H1 (cell line): Measurements from ENCODE around the gene GNG11. TPM values are rescaled to one million over a fixed set of nuclear protein-coding genes. Genes with fewer than 3 reads are reported as not detected.
"Not testable (repeated sequence)": the region's sequence is repeated elsewhere in the genome, so short reads cannot be mapped to it uniquely, and the experiment has no call there.

Experiments used
- CTCF ChIA-PET: fragments of 300-600 bp; sonication (Branson Sonifier 250); formaldehyde crosslinking; loops from one replicate; lab custom pipeline; 2021; ENCODE audit not compliant: partially characterized antibody; lab: Charles Lee
- POLR2A ChIA-PET: fragments of 300-600 bp; sonication (Branson Sonifier 250); formaldehyde crosslinking; loops from one replicate; lab custom pipeline; 2021; ENCODE audit warnings: inconsistent platforms; ENCODE audit not compliant: partially characterized antibody; lab: Charles Lee
- DNase-seq, 2 experiments: peaks; one replicate each; pipeline versions ENCODE4 v3.0.0 to v3.0.0-alpha.2; 2010 to 2022; ENCODE audit warnings: low spot score in 2 of 2, low read depth in 1 of 2, mixed read lengths in 1 of 2
- FAIRE-seq: peaks from 2 replicates; lab custom pipeline; 2011; peaks lifted over from hg19 to GRCh38; lab: Jason Lieb, UNC
- H2AFZ ChIP-seq: 2 replicates; pipeline ENCODE4 v1.8.1; 2012; ENCODE audit warnings: low read length, inconsistent platforms
- H2AK5ac ChIP-seq: 2 replicates; pipeline ENCODE4 v1.6.1; 2013; ENCODE audit warnings: low read depth, low read length
- H2BK120ac ChIP-seq: replicated peaks from 2 replicates; pipeline ENCODE3; 2013; ENCODE audit warnings: low read depth, low read length, inconsistent platforms
- H2BK12ac ChIP-seq: 2 replicates; pipeline ENCODE4 v1.6.1; 2013; ENCODE audit warnings: low read depth, low read length
- H2BK15ac ChIP-seq: 2 replicates; pipeline ENCODE4 v1.6.1; 2013; ENCODE audit warnings: low read length
- H2BK20ac ChIP-seq: 2 replicates; pipeline ENCODE4 v1.6.1; 2013; ENCODE audit warnings: low read length
- H2BK5ac ChIP-seq: 2 replicates; pipeline ENCODE4 v1.6.1; 2013; ENCODE audit warnings: low read depth, low read length
- H3K14ac ChIP-seq: 2 replicates; pipeline ENCODE4 v1.6.1; 2013; ENCODE audit warnings: inconsistent platforms; ENCODE audit not compliant: insufficient read length
- H3K18ac ChIP-seq: 2 replicates; pipeline ENCODE4 v1.6.1; 2013; ENCODE audit warnings: low read length; ENCODE audit errors: extremely low read depth
- H3K23ac ChIP-seq: 2 replicates; pipeline ENCODE4 v1.6.1; 2013; ENCODE audit warnings: inconsistent platforms; ENCODE audit not compliant: insufficient read length
- H3K23me2 ChIP-seq: 2 replicates; pipeline ENCODE4 v1.6.1; 2013; ENCODE audit warnings: low read depth, low read length
- H3K27ac ChIP-seq: 2 replicates; pipeline ENCODE4 v1.6.1; 2011; ENCODE audit warnings: low read depth, low read length, inconsistent platforms
- H3K27me3 ChIP-seq, 4 experiments: replicated peaks in 1 of 4; 1 replicate in 1 of 4; 2 replicates in 3 of 4; pipeline versions ENCODE4 v1.6.1 to v1.8.1; 2011 to 2013; ENCODE audit warnings: low read length in 3 of 4, mild to moderate bottlenecking in 3 of 4, inconsistent platforms in 2 of 4, mixed read lengths in 2 of 4, moderate library complexity in 1 of 4; ENCODE audit not compliant: control insufficient read depth in 3 of 4, insufficient read depth in 3 of 4; ENCODE audit errors: extremely low read depth in 1 of 4
- H3K36me3 ChIP-seq, 4 experiments: 2 replicates each; pipeline versions ENCODE4 v1.6.1 to v1.8.1; 2011 to 2013; ENCODE audit warnings: mild to moderate bottlenecking in 4 of 4, low read length in 3 of 4, moderate library complexity in 2 of 4, control low read depth in 1 of 4, inconsistent platforms in 1 of 4; ENCODE audit not compliant: insufficient read depth in 4 of 4, control insufficient read depth in 2 of 4
- H3K4ac ChIP-seq: replicated peaks from 2 replicates; pipeline ENCODE3; 2013; ENCODE audit warnings: low read length, low read depth, mixed read lengths, inconsistent platforms; ENCODE audit not compliant: insufficient read length
- H3K4me1 ChIP-seq, 4 experiments: replicated peaks in 1 of 4; 1 replicate in 1 of 4; 2 replicates in 3 of 4; pipeline versions ENCODE4 v1.6.1 to v1.8.1; 2011 to 2013; ENCODE audit warnings: low read length in 3 of 4, inconsistent platforms in 2 of 4, mixed read lengths in 1 of 4; ENCODE audit not compliant: insufficient read depth in 4 of 4, control insufficient read depth in 3 of 4
- H3K4me2 ChIP-seq, 2 experiments: 2 replicates each; pipeline versions ENCODE4 v1.6.1 to v1.8.1; 2011 to 2013; ENCODE audit warnings: low read depth in 2 of 2, low read length in 2 of 2, control low read depth in 1 of 2, inconsistent platforms in 1 of 2, mild to moderate bottlenecking in 1 of 2; ENCODE audit not compliant: insufficient read depth in 1 of 2
- H3K4me3 ChIP-seq, 4 experiments: fragments of 200-600, 300-600 bp in 1 of 4; sonication (generic), shearing (Covaris generic), sonication (Bioruptor Twin) in 1 of 4; 2 replicates each; pipeline versions ENCODE4 v1.5.1 to v1.8.1; 2011 to 2016; ENCODE audit warnings: low read length in 4 of 4, low read depth in 3 of 4, control low read depth in 2 of 4, inconsistent platforms in 2 of 4, mild to moderate bottlenecking in 2 of 4, mixed read lengths in 1 of 4, moderate library complexity in 1 of 4; ENCODE audit not compliant: insufficient read depth in 2 of 4; ENCODE audit errors: extremely low read depth in 1 of 4
- H3K56ac ChIP-seq: replicated peaks from 2 replicates; pipeline ENCODE3; 2013; ENCODE audit warnings: low read depth, mild to moderate bottlenecking, mixed read lengths, low read length, inconsistent platforms; ENCODE audit not compliant: insufficient read length
- H3K79me1 ChIP-seq: 2 replicates; pipeline ENCODE4 v1.6.1; 2013; ENCODE audit warnings: low read depth, low read length, control low read depth
- H3K79me2 ChIP-seq, 2 experiments: 2 replicates each; pipeline versions ENCODE4 v1.6.1 to v1.8.1; 2012 to 2013; ENCODE audit warnings: low read length in 2 of 2, mild to moderate bottlenecking in 2 of 2, inconsistent platforms in 1 of 2; ENCODE audit not compliant: insufficient read depth in 2 of 2, control insufficient read depth in 1 of 2
- H3K9ac ChIP-seq, 4 experiments: replicated peaks in 1 of 4; 1 replicate in 1 of 4; 2 replicates in 3 of 4; pipeline versions ENCODE4 v1.6.1 to v1.8.1; 2011 to 2013; ENCODE audit warnings: low read depth in 3 of 4, low read length in 3 of 4, control low read depth in 2 of 4, mild to moderate bottlenecking in 2 of 4, moderate library complexity in 2 of 4, inconsistent platforms in 1 of 4; ENCODE audit errors: extremely low read depth in 1 of 4
- H3K9me3 ChIP-seq, 2 experiments: 2 replicates each; pipeline versions ENCODE4 v1.6.1 to v1.8.1; 2012 to 2013; ENCODE audit warnings: mild to moderate bottlenecking in 2 of 2, moderate library complexity in 2 of 2, control low read depth in 1 of 2, inconsistent platforms in 1 of 2, low read depth in 1 of 2, low read length in 1 of 2, mixed read lengths in 1 of 2; ENCODE audit not compliant: insufficient read depth in 2 of 2
- H4K20me1 ChIP-seq, 2 experiments: replicated peaks in 1 of 2; 2 replicates each; pipeline versions ENCODE3 to v1.8.1; 2011 to 2013; ENCODE audit warnings: inconsistent platforms in 2 of 2, low read length in 2 of 2, mild to moderate bottlenecking in 1 of 2; ENCODE audit not compliant: insufficient read depth in 2 of 2, control insufficient read depth in 1 of 2
- H4K5ac ChIP-seq: 2 replicates; pipeline ENCODE4 v1.6.1; 2013; ENCODE audit warnings: low read length, low read depth, mixed read lengths, inconsistent platforms; ENCODE audit not compliant: insufficient read length
- H4K8ac ChIP-seq: 2 replicates; pipeline ENCODE4 v1.8.0; 2013; ENCODE audit warnings: mild to moderate bottlenecking, moderate library complexity, low read length, inconsistent platforms; ENCODE audit not compliant: insufficient read depth; ENCODE audit errors: extremely low read depth
- H4K91ac ChIP-seq: replicated peaks from 2 replicates; pipeline ENCODE3; 2013; ENCODE audit warnings: low read length, mixed read lengths, inconsistent platforms; ENCODE audit not compliant: insufficient read length
- polyA plus RNA-seq, 7 experiments: library from polyadenylated mRNA; depleted of rRNA in 3 of 7; stranded (reverse) in 5 of 7; unstranded in 2 of 7; fragments of >200 nt in 5 of 7; fragments of 200-250 nt in 2 of 7; gene quantifications; 1 replicate in 5 of 7; 2 replicates in 1 of 7; 4 replicates in 1 of 7; pipeline versions ENCODE4 v1.2.1 to v1.2.3, GENCODE V29; 2011 to 2013; ENCODE audit warnings: missing spikeins in 2 of 7, mixed read lengths in 2 of 7
- total RNA-seq: library from RNA; stranded (reverse); fragmentation: NEBNext Ultra II Directional; extraction: Animal tissue kit (Norgen Biotek cat#: 25700); gene quantifications from 2 replicates; pipeline ENCODE4 v1.2.1, GENCODE V29; 2021

The GNG11 gene
- total and polyA plus RNA-seq, 2 of the 8 experiments (the other 6 are each of a cell fraction or from before 2014, with no cell fraction given): 0.38 to 1.3 TPM

- H3K4me3 ChIP-seq, FAIRE-seq, H3K36me3 ChIP-seq, H3K9me3 ChIP-seq, DNase-seq, H2AFZ ChIP-seq, H2AK5ac ChIP-seq, H2BK20ac ChIP-seq, H3K23ac ChIP-seq, H2BK15ac ChIP-seq, H3K79me2 ChIP-seq, H3K9ac ChIP-seq, H3K23me2 ChIP-seq, H2BK12ac ChIP-seq, H4K20me1 ChIP-seq, H2BK120ac ChIP-seq, H3K27ac ChIP-seq, POLR2A ChIA-PET, H2BK5ac ChIP-seq, H4K8ac ChIP-seq, H3K4me2 ChIP-seq, H3K4ac ChIP-seq, H4K91ac ChIP-seq, H4K5ac ChIP-seq, H3K18ac ChIP-seq, H3K27me3 ChIP-seq, H3K79me1 ChIP-seq, H3K56ac ChIP-seq, H3K14ac ChIP-seq, H3K4me1 ChIP-seq: not testable (repeated sequence)
- CTCF ChIA-PET: interaction anchor here (1.2 kb wide), 1 partner anchor 290 kb away, joined by 5 read pairs; no protein-coding TSS in a partner anchor
Measured at GRCh38 chr7:93911661-93912060, 9.9 kb upstream of the GNG11 start.
